MM.1S (cell line): Measurements from ENCODE around the gene CNN3.

ENCODE experiments used
- DNase-seq: peaks from one replicate; pipeline ENCODE4 v3.0.0-alpha.2; 2015
- H2AFZ ChIP-seq: fragments of 300-600 bp; sonication (generic); 2 replicates; pipeline ENCODE4 v1.6.0; 2016; ENCODE audit warnings: antibody characterized with exemption, low read length
- H3F3A ChIP-seq: fragments of 300-600 bp; sonication (generic); 2 replicates; pipeline ENCODE4 v1.6.1; 2016; ENCODE audit warnings: mild to moderate bottlenecking, antibody characterized with exemption, low read length, moderate library complexity, mixed read lengths; ENCODE audit not compliant: insufficient read depth
- H3K27ac ChIP-seq: fragments of 300-600 bp; sonication (generic); 2 replicates; pipeline ENCODE4 v1.5.1; 2016; ENCODE audit warnings: mild to moderate bottlenecking, low read length
- H3K27me3 ChIP-seq: fragments of 300-600 bp; sonication (generic); replicated peaks from 2 replicates; pipeline ENCODE4 v1.6.0; 2016; ENCODE audit warnings: low read length; ENCODE audit not compliant: insufficient read depth
- H3K36me3 ChIP-seq: fragments of 300-600 bp; sonication (generic); replicated peaks from 2 replicates; pipeline ENCODE4 v1.6.1; 2016; ENCODE audit warnings: mild to moderate bottlenecking, low read length, mixed read lengths; ENCODE audit not compliant: insufficient read depth
- H3K4me1 ChIP-seq: fragments of 300-600 bp; sonication (generic); 2 replicates; pipeline ENCODE4 v1.6.1; 2016; ENCODE audit warnings: low read length, mixed read lengths
- H3K4me2 ChIP-seq: fragments of 300-600 bp; sonication (generic); 2 replicates; pipeline ENCODE4 v1.6.0; 2016; ENCODE audit warnings: low read depth, low read length
- H3K4me3 ChIP-seq: fragments of 300-600 bp; sonication (generic); 2 replicates; pipeline ENCODE4 v1.5.1; 2016; ENCODE audit warnings: low read length, mixed read lengths
- H3K79me2 ChIP-seq: fragments of 300-600 bp; sonication (generic); 2 replicates; pipeline ENCODE4 v1.6.1; 2016; ENCODE audit warnings: mixed run types, low read length, mixed read lengths
- H3K9ac ChIP-seq: fragments of 300-600 bp; sonication (generic); 2 replicates; pipeline ENCODE4 v1.6.1; 2016; ENCODE audit warnings: low read length, mixed read lengths
- H3K9me2 ChIP-seq: fragments of 300-600 bp; sonication (generic); replicated peaks from 2 replicates; pipeline ENCODE4 v1.6.1; 2016; ENCODE audit warnings: mild to moderate bottlenecking, low read length, mixed read lengths; ENCODE audit not compliant: insufficient read depth
- H3K9me3 ChIP-seq: fragments of 300-600 bp; sonication (generic); replicated peaks from 2 replicates; pipeline ENCODE4 v1.6.1; 2016; ENCODE audit warnings: mild to moderate bottlenecking, low read length, mixed read lengths; ENCODE audit not compliant: insufficient read depth
- H4K20me1 ChIP-seq: fragments of 300-600 bp; sonication (generic); 2 replicates; pipeline ENCODE4 v1.6.1; 2016; ENCODE audit warnings: mild to moderate bottlenecking, low read length, moderate library complexity, mixed read lengths; ENCODE audit not compliant: insufficient read depth
- CTCF ChIP-seq: fragments of 300-600 bp; sonication (generic); IDR thresholded peaks from 2 replicates; pipeline ENCODE4 v1.5.1; 2016; ENCODE audit warnings: antibody characterized with exemption, low read length, mixed read lengths
- EZH2 ChIP-seq: fragments of 300-600 bp; sonication (generic); optimal IDR thresholded peaks from 2 replicates; pipeline ENCODE3; 2017; ENCODE audit warnings: low read depth, mild to moderate bottlenecking, antibody characterized with exemption, low read length, mixed read lengths
- EZH2phosphoT487 ChIP-seq: fragments of 300-600 bp; sonication (generic); IDR thresholded peaks from 2 replicates; pipeline ENCODE4 v1.6.1; 2018; ENCODE audit warnings: antibody characterized with exemption, low read length

Gene CNN3

GRCh38 chr1:94958081-94958480 lies 31.2 kb upstream of the CNN3 start:
- Histone ChIP-seq H3K9me3 (no peaks in the 10 kb centered on the region), H3K36me3 (no peaks in the 10 kb centered on the region), H3K27ac (no peak overlapping the region), H3K4me3 (no peak overlapping the region), H3K9me2 (no peaks in the 10 kb centered on the region), H3K4me2 (no peak overlapping the region), H3K4me1 (no peaks in the 10 kb centered on the region), H4K20me1 (no peaks in the 10 kb centered on the region), H3F3A (no peaks in the 10 kb centered on the region), H3K9ac (no peak overlapping the region), H2AFZ (no peak overlapping the region), H3K79me2 (no peaks in the 10 kb centered on the region), H3K27me3 (no peaks in the 10 kb centered on the region)
- TF ChIP-seq CTCF (no peak), EZH2phosphoT487 (no peak), EZH2 (no peak)
- no peak for DNase-seq

DNA sequence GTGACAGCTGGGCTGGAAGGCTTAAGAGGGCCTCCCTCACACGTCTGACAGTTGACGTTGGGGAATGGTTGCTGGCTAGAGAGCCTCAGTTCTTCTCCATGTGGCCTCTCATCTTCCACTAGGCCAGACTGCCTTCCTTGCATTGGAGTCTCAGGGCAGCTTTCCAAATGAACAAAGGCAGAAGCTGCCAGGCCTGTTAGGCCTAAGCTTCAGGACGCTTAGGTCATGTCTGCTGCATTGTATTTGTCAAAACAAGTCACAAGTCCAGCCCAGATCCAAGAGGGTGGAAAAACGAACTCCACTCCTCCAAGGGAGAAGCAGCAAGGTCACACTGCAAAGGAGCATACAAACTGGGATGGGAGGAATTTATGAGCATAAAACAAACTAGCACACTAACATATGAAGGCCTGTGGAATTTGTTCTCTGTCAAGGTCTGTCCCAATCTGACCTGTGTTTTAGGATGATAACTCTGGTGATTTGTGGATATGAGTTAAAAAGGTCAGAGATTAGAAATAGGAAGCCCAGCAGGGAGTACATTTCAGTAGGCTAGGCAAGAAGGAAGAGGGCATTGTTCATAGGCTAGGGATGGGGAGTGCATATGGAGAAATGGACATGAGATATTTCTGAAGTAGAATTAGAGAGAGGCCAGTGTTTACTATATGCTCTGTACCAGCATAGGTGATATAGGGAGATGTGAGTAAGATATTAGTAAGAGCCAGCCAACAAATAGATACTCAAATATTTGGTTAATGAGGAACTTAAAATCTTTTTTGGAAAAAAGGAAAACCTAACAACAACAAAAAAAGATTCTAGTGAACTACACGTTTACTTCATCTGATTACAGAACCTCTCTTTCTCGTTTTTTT lies 29.1 kb upstream of the CNN3 start:
- Histone ChIP-seq H3K27me3 (no peaks in the 10 kb centered on the region), H3K27ac (no peak overlapping the region), H3K79me2 (no peaks in the 10 kb centered on the region), H3F3A (no peaks in the 10 kb centered on the region), H3K9me3 (no peaks in the 10 kb centered on the region), H3K4me2 (no peak overlapping the region), H3K4me3 (no peak overlapping the region), H2AFZ (no peak overlapping the region), H3K4me1 (no peaks in the 10 kb centered on the region), H3K36me3 (no peaks in the 10 kb centered on the region), H3K9me2 (no peaks in the 10 kb centered on the region), H4K20me1 (no peaks in the 10 kb centered on the region), H3K9ac (no peak overlapping the region)
- TF ChIP-seq EZH2: no peak
- no peak for TF ChIP-seq EZH2phosphoT487
- TF ChIP-seq CTCF: no peak
- DNase-seq: no peak

GRCh38 chr1:94954263-94955220 lies 27.6 kb upstream of the CNN3 start:
- H2AFZ ChIP-seq: no peak overlapping the region
- DNase-seq: no peak
- no peaks in the 10 kb centered on the region for H3K79me2 ChIP-seq
- no peak overlapping the region for H3K27ac ChIP-seq
- no peaks in the 10 kb centered on the region for H3K27me3 ChIP-seq
- H3K4me2 ChIP-seq: no peak overlapping the region
- H3F3A ChIP-seq: no peaks in the 10 kb centered on the region
- H3K4me3 ChIP-seq: no peak overlapping the region
- no peaks in the 10 kb centered on the region for H3K9me3 ChIP-seq
- no peak overlapping the region for H3K9ac ChIP-seq
- no peaks in the 10 kb centered on the region for H3K36me3 ChIP-seq
- H3K9me2 ChIP-seq: no peaks in the 10 kb centered on the region
- H4K20me1 ChIP-seq: no peaks in the 10 kb centered on the region
- TF ChIP-seq EZH2phosphoT487 (no peak), CTCF (no peak), EZH2 (no peak)
- no peaks in the 10 kb centered on the region for H3K4me1 ChIP-seq
